Muscle of leg (tissue), 11 donors: Measurements from ENCODE around the gene TEC. TPM values are rescaled to one million over a fixed set of nuclear protein-coding genes. Genes with fewer than 3 reads are reported as not detected.

Experiments used
- DNase-seq: peaks from one replicate; pipeline ENCODE4 v3.0.0; 2013
- H3K27ac ChIP-seq: one replicate; pipeline ENCODE4 v1.5.1; 2013; ENCODE audit warnings: mild to moderate bottlenecking, low read length, control low read depth
- H3K27me3 ChIP-seq: one replicate; pipeline ENCODE4 v1.6.1; 2013; ENCODE audit warnings: low read length; ENCODE audit not compliant: control insufficient read depth, insufficient read depth
- H3K36me3 ChIP-seq: one replicate; pipeline ENCODE4 v1.6.1; 2013; ENCODE audit warnings: low read length; ENCODE audit not compliant: control insufficient read depth, insufficient read depth
- H3K4me1 ChIP-seq: one replicate; pipeline ENCODE4 v1.6.1; 2013; ENCODE audit warnings: low read length; ENCODE audit not compliant: control insufficient read depth, insufficient read depth
- H3K4me3 ChIP-seq: one replicate; pipeline ENCODE4 v1.5.1; 2013; ENCODE audit warnings: low read length, control low read depth
- H3K9me3 ChIP-seq: replicated peaks from 2 replicates; pipeline ENCODE4 v1.6.1; 2013; ENCODE audit warnings: low read depth, low read length; ENCODE audit not compliant: control insufficient read depth
- WGBS: methylation state at CpG from one replicate; pipeline ENCODE4 v1.1.5; 2013; ENCODE audit warnings: missing lambda C conversion rate; ENCODE audit not compliant: insufficient coverage; 5-methylcytosine and 5-hydroxymethylcytosine counted together
- polyA plus RNA-seq, 8 donors: library from polyadenylated mRNA; unstranded; fragments of 120-200 nt; gene quantifications; one replicate each; pipeline versions ENCODE4 v1.2.1 to v1.2.3, GENCODE V29; 2013; ENCODE audit warnings: inconsistent platforms in 1 of 8, low replicate concordance in 1 of 8; ENCODE audit not compliant: insufficient read length in 8 of 8, insufficient read depth in 1 of 8
- total RNA-seq: library from RNA; stranded (reverse); fragments of 120-200 nt; gene quantifications from one replicate; pipeline ENCODE4 v1.2.4, GENCODE V29; 2013

The TEC gene
- total and polyA plus RNA-seq, 9 donors, result 0.23 to 1.3 (median 0.57) TPM

DNA sequence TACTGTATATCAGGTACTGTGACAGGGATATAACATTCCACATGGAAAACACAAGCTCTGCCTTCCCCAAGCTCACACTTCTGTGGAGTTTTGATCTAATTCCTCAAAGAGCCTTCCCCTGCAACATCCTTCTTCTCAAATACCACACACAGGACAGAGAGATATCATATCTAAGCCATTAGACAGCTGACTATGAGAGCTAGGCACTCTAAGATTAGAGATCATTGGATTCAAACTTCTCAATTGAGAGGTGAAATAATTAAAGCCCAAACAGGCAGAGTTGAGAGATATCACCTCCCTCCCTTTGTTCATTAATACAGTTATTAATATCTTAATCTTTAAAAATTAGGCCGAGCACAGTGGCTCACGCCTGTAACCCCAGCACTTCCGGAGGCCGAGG is 25.0 kb downstream of the TEC start:
- Histone ChIP-seq H3K27me3 (no peaks in the 10 kb centered on the region), H3K36me3 (no peaks in the 10 kb centered on the region), H3K4me3 (no peak overlapping the region), H3K27ac (no peak overlapping the region), H3K9me3 (no peaks in the 10 kb centered on the region), H3K4me1 (no peaks in the 10 kb centered on the region)
- DNase-seq, result no peak
- WGBS, result no CpG with 5 or more reads among the region's 4 CpGs

- WGBS, result no CpG with 5 or more reads among the region's 2 CpGs
- no peak for DNase-seq
- no peaks in the 10 kb centered on the region for H3K4me1 ChIP-seq
- no peak overlapping the region for H3K27ac ChIP-seq
- H3K9me3 ChIP-seq, result no peaks in the 10 kb centered on the region
- H3K27me3 ChIP-seq, result no peaks in the 10 kb centered on the region
- H3K36me3 ChIP-seq, result no peaks in the 10 kb centered on the region
- H3K4me3 ChIP-seq, result no peak overlapping the region
Observed at GRCh38 chr4:48243887-48244286, 25.8 kb downstream of the TEC start.

DNA sequence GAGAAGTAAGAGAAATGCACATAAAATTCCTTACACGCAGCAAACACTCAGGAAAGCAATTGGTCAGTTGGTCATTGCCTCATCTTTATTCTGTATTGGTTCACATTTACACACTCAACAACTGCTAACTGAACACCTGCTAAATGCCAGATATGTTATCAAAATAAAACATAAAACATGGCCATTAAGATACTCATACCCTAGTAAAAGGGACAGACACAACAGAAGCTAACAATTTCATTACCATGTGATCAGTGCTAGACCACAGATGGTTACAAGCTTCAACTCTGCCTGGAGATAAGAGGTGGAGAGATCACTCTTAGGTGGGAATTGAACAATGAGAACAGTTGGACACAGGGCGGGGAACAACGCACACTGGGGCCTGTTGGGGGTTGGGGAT is 26.2 kb downstream of the TEC start:
- no peaks in the 10 kb centered on the region for H3K36me3 ChIP-seq
- H3K9me3 ChIP-seq, result no peaks in the 10 kb centered on the region
- DNase-seq, result no peak
- H3K4me3 ChIP-seq, result no peak overlapping the region
- H3K27me3 ChIP-seq, result no peaks in the 10 kb centered on the region
- no CpG with 5 or more reads among the region's 3 CpGs for WGBS
- no peaks in the 10 kb centered on the region for H3K4me1 ChIP-seq
- no peak overlapping the region for H3K27ac ChIP-seq

GRCh38 chr4:48242511-48243195 is 27.0 kb downstream of the TEC start:
- no peak for DNase-seq
- no peak overlapping the region for H3K27ac ChIP-seq
- H3K4me1 ChIP-seq, result no peaks in the 10 kb centered on the region
- no peak overlapping the region for H3K4me3 ChIP-seq
- WGBS, result no CpG with 5 or more reads among the region's 1 CpG
- H3K9me3 ChIP-seq, result no peaks in the 10 kb centered on the region
- H3K36me3 ChIP-seq, result no peaks in the 10 kb centered on the region
- no peaks in the 10 kb centered on the region for H3K27me3 ChIP-seq

GRCh38 chr4:48241731-48242130 is 27.9 kb downstream of the TEC start:
- no peak for DNase-seq

GRCh38 chr4:48237996-48238645 is 31.5 kb downstream of the TEC start:
- H3K36me3 ChIP-seq, result no peaks in the 10 kb centered on the region
- H3K9me3 ChIP-seq, result no peaks in the 10 kb centered on the region
- H3K27ac ChIP-seq, result no peak overlapping the region
- WGBS, result no CpG with 5 or more reads among the region's 4 CpGs
- DNase-seq, result peak; percentile 25
- H3K4me3 ChIP-seq, result no peak overlapping the region
- no peaks in the 10 kb centered on the region for H3K27me3 ChIP-seq
- H3K4me1 ChIP-seq, result no peaks in the 10 kb centered on the region

More at GRCh38 chr4:48241731-48242130, 27.9 kb downstream of the TEC start:
- Histone ChIP-seq H3K36me3 (no peaks in the 10 kb centered on the region), H3K27me3 (no peaks in the 10 kb centered on the region), H3K4me1 (no peaks in the 10 kb centered on the region), H3K27ac (no peak overlapping the region), H3K9me3 (no peaks in the 10 kb centered on the region), H3K4me3 (no peak overlapping the region)
- WGBS, result no CpG with 5 or more reads among the region's 2 CpGs

DNA sequence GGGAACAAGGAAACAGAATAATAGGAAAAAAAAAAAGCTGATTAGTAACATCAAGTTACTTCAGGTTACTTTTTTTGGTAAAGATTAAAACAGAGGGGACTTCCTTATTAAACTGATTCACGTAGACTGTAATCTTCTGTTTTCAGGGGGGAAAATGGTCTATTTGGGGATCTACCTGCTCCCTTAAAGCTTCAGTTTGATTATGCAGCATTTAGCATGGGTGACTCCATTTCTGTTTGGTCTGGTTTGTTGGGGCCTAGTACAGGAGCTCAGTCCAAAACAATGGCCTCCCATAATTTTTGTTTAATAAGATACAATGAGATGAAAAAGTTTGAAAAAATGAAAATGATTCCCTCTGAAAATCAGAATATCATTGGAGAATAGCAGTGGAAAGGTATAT is 34.6 kb downstream of the TEC start:
- Histone ChIP-seq H3K4me3 (no peak overlapping the region), H3K27me3 (no peaks in the 10 kb centered on the region), H3K4me1 (no peaks in the 10 kb centered on the region), H3K27ac (no peak overlapping the region), H3K36me3 (no peaks in the 10 kb centered on the region), H3K9me3 (no peaks in the 10 kb centered on the region)
- no peak for DNase-seq
- no CpG with 5 or more reads among the region's 1 CpG for WGBS

GRCh38 chr4:48234575-48234974 is 35.1 kb downstream of the TEC start:
- Histone ChIP-seq H3K9me3 (no peaks in the 10 kb centered on the region), H3K27ac (no peak overlapping the region), H3K36me3 (no peaks in the 10 kb centered on the region), H3K4me3 (no peak overlapping the region), H3K4me1 (no peaks in the 10 kb centered on the region), H3K27me3 (no peaks in the 10 kb centered on the region)
- WGBS, result no CpG with 5 or more reads among the region's 2 CpGs
- no peak for DNase-seq

DNA sequence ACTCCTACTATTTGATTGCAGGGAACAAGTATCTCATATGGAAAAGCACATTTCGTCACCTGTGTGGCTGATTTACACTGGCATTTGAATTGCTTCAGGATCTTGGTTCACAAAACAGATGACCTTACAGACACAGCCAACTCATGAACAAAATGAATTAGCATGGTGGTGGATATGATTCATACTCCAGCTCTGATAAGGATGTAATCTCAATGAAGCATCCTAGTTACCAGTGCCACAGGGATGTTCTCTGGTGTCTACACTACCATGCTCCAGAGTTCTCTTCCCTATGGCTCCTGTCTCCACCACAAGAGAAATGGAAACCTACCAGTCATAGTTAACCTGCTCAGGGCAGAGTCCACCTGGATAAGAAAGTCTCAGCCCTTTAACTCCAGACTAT is 40.7 kb downstream of the TEC start:
- H3K36me3 ChIP-seq, result no peaks in the 10 kb centered on the region
- no peak overlapping the region for H3K27ac ChIP-seq
- DNase-seq, result no peak
- no peaks in the 10 kb centered on the region for H3K27me3 ChIP-seq
- H3K9me3 ChIP-seq, result no peaks in the 10 kb centered on the region
- WGBS, result no CpG with 5 or more reads among the region's 1 CpG
- no peak overlapping the region for H3K4me3 ChIP-seq
- H3K4me1 ChIP-seq, result no peaks in the 10 kb centered on the region

DNA sequence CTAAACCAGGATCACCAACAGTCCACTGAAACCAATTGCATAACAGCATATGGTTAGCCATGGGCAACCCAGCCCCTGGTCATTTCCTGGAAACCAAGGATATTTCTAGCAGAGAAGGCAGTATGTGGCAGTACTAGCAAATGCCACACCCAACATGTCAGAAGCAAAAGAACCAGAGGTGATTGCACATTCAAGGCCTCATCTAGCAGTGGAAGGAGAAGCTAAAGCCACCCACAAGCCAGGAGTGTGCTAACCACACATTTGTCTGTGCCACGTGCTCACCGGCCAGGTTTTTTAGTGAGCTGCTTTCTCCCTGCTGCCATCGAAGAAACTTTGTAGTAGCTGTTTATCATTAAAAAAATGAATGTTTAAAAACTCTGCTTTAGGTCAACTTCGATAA is 42.0 kb downstream of the TEC start:
- no peak overlapping the region for H3K27ac ChIP-seq
- no peak for DNase-seq
- H3K36me3 ChIP-seq, result no peaks in the 10 kb centered on the region
- H3K4me3 ChIP-seq, result no peak overlapping the region
- no peaks in the 10 kb centered on the region for H3K9me3 ChIP-seq
- no CpG with 5 or more reads among the region's 4 CpGs for WGBS
- no peaks in the 10 kb centered on the region for H3K4me1 ChIP-seq
- H3K27me3 ChIP-seq, result no peaks in the 10 kb centered on the region
